ENCODE results near the gene TM4SF20.

- TF ChIP-seq CTCF (IDR thresholded peaks at IDR 0.05): no peak
- TF ChIP-seq POLR2A (IDR thresholded peaks at IDR 0.05): no peak
Measured at GRCh38 chr2:227404585-227405271, 25.6 kb upstream of the TM4SF20 start.

Measured in breast epithelium (tissue), 3 donors.